NCI-H1436 (cell line): Measurements from ENCODE around the gene CPNE5.
"Not testable (repeated sequence)": the region's sequence is repeated elsewhere in the genome, so short reads cannot be mapped to it uniquely, and the experiment has no call there.

Experiments used
- DNase-seq: peaks from one replicate; lab custom pipeline; 2025; lab: John Stamatoyannopoulos, UW

The CPNE5 gene

GRCh38 chr6:36814249-36814648 is 25.0 kb downstream of the CPNE5 start:
- DNase-seq: no peak

DNA sequence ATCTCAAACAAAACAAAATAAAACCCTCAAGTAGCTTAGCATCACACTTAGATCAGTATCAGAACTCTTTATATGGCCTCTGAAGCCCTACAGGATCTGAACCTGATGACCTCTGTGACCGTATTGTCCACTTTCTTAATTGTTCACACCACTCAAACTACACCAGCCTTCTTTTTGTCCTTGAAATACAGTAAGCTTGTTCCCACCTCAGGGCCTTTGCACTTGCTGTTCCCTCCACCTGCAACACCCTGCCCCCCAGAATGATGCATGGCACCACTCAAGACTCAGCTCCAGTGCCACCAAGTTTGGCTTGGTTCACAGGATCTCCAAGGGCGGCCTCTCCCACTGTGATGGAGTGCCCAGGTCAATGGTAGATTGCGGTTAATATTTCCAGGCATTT is 25.7 kb downstream of the CPNE5 start:
- DNase-seq: no peak

GRCh38 chr6:36813047-36813446 is 26.2 kb downstream of the CPNE5 start:
- DNase-seq: not testable (repeated sequence)

DNA sequence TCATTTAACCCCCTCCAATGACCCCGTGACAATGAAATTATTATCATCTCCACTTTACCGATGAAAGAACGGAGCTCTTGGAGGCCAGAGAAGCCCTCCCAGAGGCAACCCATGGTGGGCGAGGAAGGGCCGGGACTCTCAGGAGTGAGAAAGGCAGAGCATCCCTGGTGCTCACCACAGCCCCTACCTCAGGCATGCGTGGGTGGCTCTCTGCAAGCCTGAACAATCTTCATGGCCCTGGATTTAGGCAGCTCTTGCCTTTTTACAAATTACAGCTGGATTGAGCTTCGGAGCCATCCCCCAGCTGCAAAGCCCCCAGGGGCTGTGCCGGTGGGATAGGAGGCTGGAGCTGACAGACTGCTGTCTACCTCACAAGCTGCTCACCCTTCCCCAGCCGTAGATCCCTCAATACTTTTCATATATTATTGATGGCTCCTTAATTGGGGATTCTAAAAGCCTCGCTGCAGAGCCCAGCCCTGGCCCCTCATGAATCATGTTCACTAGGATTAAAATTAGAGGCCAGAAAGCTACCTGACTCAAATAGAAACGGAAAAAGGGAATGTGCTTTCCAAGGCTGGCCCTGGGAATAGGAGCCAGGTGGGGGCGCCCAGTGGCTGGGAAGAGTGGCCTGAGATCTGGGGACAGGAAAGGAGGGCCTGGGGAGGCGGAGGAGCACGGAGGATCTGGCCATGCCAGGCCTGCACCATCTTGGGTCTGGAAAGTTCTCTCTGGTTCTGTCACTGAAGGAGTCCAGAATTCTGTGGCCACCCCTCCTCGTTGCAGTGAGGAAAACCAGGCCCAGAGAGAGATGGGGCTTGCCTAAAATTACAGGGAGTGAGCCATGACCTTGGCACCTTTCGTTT is 29.1 kb downstream of the CPNE5 start:
- DNase-seq: no peak

GRCh38 chr6:36809156-36809555 is 30.1 kb downstream of the CPNE5 start:
- no peak for DNase-seq

GRCh38 chr6:36808634-36809033 is 30.6 kb downstream of the CPNE5 start:
- DNase-seq: no peak

DNA sequence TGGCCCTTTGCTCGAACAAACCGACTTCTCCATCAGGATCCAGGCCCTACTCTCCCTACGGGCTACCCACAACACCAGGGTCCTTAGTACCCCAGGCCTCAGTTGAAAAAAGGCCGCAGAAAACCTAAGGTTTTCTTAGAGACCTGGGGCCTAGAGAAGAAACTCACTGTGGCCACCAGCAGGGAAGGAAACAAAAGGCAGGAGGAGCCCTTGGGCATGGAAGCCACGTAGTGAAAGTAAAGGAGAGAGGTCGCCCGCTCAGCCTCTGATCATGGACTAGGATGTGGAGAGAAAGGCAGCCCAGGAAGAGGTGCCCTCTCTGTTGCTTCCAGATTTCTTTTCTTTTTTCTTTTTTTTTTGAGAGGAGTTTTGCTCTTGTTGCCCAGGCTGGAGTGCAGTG is 31.5 kb downstream of the CPNE5 start:
- no peak for DNase-seq

- no peak for DNase-seq
Observed at GRCh38 chr6:36807143-36807542, 32.1 kb downstream of the CPNE5 start.

GRCh38 chr6:36805917-36806316 is 33.3 kb downstream of the CPNE5 start:
- DNase-seq: no peak

GRCh38 chr6:36805096-36805797 is 34.0 kb downstream of the CPNE5 start:
- DNase-seq: no peak

DNA sequence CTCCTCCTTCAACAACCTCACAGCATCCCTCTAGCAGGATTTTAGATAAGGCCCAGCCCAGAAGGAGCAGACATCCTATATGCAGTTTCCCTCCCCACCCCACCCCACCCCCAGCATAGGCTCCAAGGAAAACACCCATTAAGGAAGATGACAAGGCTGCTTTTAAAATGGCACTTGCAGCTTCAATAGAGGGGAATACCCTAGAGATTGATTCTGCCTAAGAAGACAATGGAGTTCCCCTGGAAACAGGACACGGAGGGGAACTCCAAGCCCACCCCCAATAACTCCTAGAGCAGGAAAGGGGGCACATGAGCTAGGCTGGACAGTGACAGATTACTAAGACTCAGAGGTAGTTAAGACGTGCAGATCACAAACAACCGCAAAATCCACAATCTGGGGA is 34.7 kb downstream of the CPNE5 start:
- DNase-seq: peak; percentile 20

DNA sequence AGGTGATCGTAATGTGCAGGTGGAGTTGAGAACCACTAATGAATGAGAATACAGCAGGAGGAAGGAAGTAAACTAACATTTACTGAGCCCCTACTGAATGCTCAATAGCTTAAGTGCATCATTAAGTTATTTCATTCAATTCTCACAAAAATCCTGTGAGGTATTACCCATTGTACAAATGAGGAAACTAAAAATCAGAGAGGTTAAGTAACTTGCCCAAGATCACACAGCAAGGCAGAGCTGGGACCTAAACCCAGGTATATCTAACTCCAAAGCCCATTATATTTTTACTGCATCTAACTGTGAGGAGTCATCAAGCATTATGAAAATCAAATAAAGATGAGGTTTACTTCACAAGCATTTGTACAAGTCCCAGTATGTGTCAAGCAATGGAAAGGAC is 35.3 kb downstream of the CPNE5 start:
- DNase-seq: peak; percentile 25

DNA sequence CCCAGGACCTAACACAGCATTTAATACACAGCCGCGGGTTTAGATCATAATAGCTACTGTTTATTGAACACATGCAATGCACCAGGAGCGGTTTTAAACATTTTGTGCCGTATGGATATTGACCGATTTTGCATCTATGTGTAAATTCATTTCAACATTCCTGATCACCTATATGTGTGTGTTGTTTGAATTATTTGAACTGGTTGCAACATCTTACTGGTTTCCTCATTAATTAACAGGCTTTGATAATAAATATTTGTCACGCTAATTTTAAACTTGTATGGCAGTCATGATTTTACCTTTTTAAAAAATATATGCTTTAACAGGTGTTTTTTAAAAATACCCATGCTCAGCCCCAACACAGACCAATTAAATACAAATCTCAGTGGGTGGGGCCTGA is 35.8 kb downstream of the CPNE5 start:
- no peak for DNase-seq

GRCh38 chr6:36800223-36801076 is 38.8 kb downstream of the CPNE5 start:
- DNase-seq: no peak

DNA sequence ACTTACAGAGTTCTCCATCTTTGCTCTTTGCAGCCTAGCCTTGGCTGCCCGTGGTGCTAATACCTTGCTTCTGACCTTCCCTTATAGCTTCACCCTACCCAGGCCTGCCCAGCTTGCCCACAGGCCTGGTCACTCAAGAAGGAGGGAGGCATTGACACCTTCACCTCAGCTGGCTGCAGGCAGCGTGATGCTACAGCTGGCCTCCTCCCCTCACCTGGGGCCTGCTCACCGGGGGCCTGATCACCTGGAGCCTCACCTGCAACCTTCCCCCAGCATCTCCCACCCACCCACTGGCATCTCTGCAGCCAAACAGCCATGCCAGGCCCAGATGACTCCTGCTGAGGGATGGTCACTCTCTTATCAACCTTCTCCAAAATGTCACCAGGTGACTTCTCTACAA is 40.4 kb downstream of the CPNE5 start:
- no peak for DNase-seq

DNA sequence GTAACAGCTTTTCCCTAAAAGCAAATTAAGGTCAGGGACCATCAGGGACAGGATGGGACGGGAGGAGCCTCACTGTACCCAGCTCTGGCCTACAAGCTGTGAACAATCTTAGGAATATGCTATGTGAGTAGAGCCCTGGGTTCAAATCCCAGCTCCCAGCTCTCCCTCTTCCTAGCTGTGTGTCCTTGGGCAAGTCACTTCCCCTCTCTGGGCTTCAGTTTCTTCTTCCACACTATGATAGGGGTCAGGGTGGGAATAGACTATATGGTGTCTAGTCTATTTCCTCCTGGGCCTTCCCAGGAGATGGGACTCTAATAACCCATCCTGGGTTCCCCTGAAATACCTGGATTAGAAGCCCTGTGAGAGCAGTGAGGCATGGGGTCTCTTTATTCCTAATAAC is 41.6 kb downstream of the CPNE5 start:
- DNase-seq: no peak

GRCh38 chr6:36797055-36797454 is 42.2 kb downstream of the CPNE5 start:
- no peak for DNase-seq

GRCh38 chr6:36794713-36795065 is 44.6 kb downstream of the CPNE5 start:
- DNase-seq: no peak

GRCh38 chr6:36793913-36794712 is 45.1 kb downstream of the CPNE5 start:
- DNase-seq: no peak

GRCh38 chr6:36793296-36793912 is 45.8 kb downstream of the CPNE5 start:
- no peak for DNase-seq

DNA sequence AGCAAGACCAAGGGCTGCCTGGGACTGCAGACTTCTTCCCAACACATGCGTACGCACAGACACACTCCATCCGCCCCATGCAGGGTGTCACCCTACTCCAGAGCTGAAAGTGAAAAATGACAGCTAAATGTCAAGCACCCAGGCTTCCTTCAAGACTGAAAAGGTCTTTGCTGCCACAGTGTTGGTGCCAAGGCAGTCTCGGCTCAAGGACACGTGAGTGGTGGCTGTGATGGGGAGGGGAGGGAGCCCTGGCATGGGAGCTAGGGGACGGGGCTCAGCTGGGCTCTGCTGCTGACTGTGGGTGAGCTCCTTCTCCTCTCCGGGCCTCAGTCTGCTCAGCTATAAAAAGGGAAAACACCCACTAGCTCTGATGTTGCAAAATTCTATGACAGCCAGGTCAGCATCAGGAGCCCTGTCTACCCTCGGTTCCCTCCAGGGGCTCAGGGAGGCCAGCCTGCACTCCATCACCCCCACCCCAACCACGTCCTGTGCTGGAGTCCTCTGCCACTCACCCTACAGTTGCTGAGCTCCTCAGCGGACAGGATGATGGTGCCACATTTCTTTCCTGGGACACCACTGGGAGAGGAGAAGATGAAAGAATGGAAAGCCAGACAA is 47.6 kb downstream of the CPNE5 start:
- no peak for DNase-seq
